CD8-positive, alpha-beta memory T cell (primary cell): ENCODE measurements around the gene CCDC152. TPM values are rescaled to one million over a fixed set of nuclear protein-coding genes. Genes with fewer than 3 reads are reported as not detected.

ENCODE experiments used
- polyA plus RNA-seq: library from polyadenylated mRNA; unstranded; fragments of 300-500 nt; fragmentation: Illumina TruSeq; gene quantifications from one replicate; pipeline ENCODE4 v1.2.3, GENCODE V29; 2021
- total RNA-seq, 2 experiments: library from RNA; stranded (reverse); gene quantifications; one replicate each; pipeline ENCODE4 v1.2.3, GENCODE V29; 2021

CCDC152 gene
- total and polyA plus RNA-seq, 3 experiments from 2014 or later: 3.4 to 16.2 (median 14.5) TPM

Other genes starting within 250 kb of the CCDC152 start
- 1 to 10 TPM in 1 of 2 experiments, under 1 TPM in 1; 0.75 to 1.2 TPM for gene SELENOP, start 55.1 kb downstream of the CCDC152 start, total RNA-seq
- not detected for gene SELENOP, start 55.1 kb downstream of the CCDC152 start, polyA plus RNA-seq